ENCODE measurements around the gene MET. TPM values are rescaled to one million over a fixed set of nuclear protein-coding genes. Genes with fewer than 3 reads are reported as not detected.
"Not testable (repeated sequence)": the region's sequence is repeated elsewhere in the genome, so short reads cannot be mapped to it uniquely, and the experiment has no call there.

Gene MET
- total RNA-seq, 1 donor from 2014 or later = 3.2 TPM

GRCh38 chr7:116739307-116739706 is 67.3 kb downstream of the MET start:
- Mint-ChIP-seq H3K4me3 (no peak overlapping the region), H3K36me3 (ENCODE audit: low read depth) (no peaks in the 10 kb centered on the region), H3K4me1 (ENCODE audit: low read depth) (no peaks in the 10 kb centered on the region), H3K27me3 (ENCODE audit: insufficient read depth) (peaks cover 2% of the 10 kb centered on the region), H3K27ac (no peak overlapping the region), H3K9me3 (no peaks in the 10 kb centered on the region)
- intact Hi-C loops (cut with micrococcal nuclease) = no loop called here
- no peak for DNase-seq (ENCODE audit: low spot score)

GRCh38 chr7:116740231-116740630 is 68.2 kb downstream of the MET start:
- no peak for DNase-seq (ENCODE audit: low spot score)
- no peaks in the 10 kb centered on the region for H3K4me1 Mint-ChIP-seq (ENCODE audit: low read depth)
- H3K4me3 Mint-ChIP-seq = no peak overlapping the region
- intact Hi-C loops (cut with micrococcal nuclease) = no loop called here
- no peaks in the 10 kb centered on the region for H3K9me3 Mint-ChIP-seq
- peaks cover 2% of the 10 kb centered on the region for H3K27me3 Mint-ChIP-seq (ENCODE audit: insufficient read depth)
- no peak overlapping the region for H3K27ac Mint-ChIP-seq
- no peaks in the 10 kb centered on the region for H3K36me3 Mint-ChIP-seq (ENCODE audit: low read depth)

- intact Hi-C loops (cut with micrococcal nuclease) = no loop called here
- H3K27me3 Mint-ChIP-seq (ENCODE audit: insufficient read depth) = peaks cover 2% of the 10 kb centered on the region
- H3K4me1 Mint-ChIP-seq (ENCODE audit: low read depth) = no peaks in the 10 kb centered on the region
- no peak overlapping the region for H3K4me3 Mint-ChIP-seq
- H3K27ac Mint-ChIP-seq = no peak overlapping the region
- no peak for DNase-seq (ENCODE audit: low spot score)
- H3K9me3 Mint-ChIP-seq = no peaks in the 10 kb centered on the region
- no peaks in the 10 kb centered on the region for H3K36me3 Mint-ChIP-seq (ENCODE audit: low read depth)
Measured at GRCh38 chr7:116740755-116741462, 68.9 kb downstream of the MET start.

GRCh38 chr7:116741625-116742316 is 69.8 kb downstream of the MET start:
- H3K9me3 Mint-ChIP-seq = no peaks in the 10 kb centered on the region
- intact Hi-C loops (cut with micrococcal nuclease) = no loop called here
- peaks cover 2% of the 10 kb centered on the region for H3K27me3 Mint-ChIP-seq (ENCODE audit: insufficient read depth)
- H3K27ac Mint-ChIP-seq = no peak overlapping the region
- no peaks in the 10 kb centered on the region for H3K4me1 Mint-ChIP-seq (ENCODE audit: low read depth)
- H3K4me3 Mint-ChIP-seq = no peak overlapping the region
- no peaks in the 10 kb centered on the region for H3K36me3 Mint-ChIP-seq (ENCODE audit: low read depth)
- no peak for DNase-seq (ENCODE audit: low spot score)

- DNase-seq (ENCODE audit: low spot score) = no peak
- H3K4me3 Mint-ChIP-seq = no peak overlapping the region
- H3K27ac Mint-ChIP-seq = no peak overlapping the region
- intact Hi-C loops (cut with micrococcal nuclease) = no loop called here
- peaks cover 2% of the 10 kb centered on the region for H3K27me3 Mint-ChIP-seq (ENCODE audit: insufficient read depth)
- H3K36me3 Mint-ChIP-seq (ENCODE audit: low read depth) = no peaks in the 10 kb centered on the region
- peaks cover 4% of the 10 kb centered on the region for H3K9me3 Mint-ChIP-seq
- no peaks in the 10 kb centered on the region for H3K4me1 Mint-ChIP-seq (ENCODE audit: low read depth)
Measured at GRCh38 chr7:116742641-116743040, 70.6 kb downstream of the MET start.

GRCh38 chr7:116743835-116744234 is 71.8 kb downstream of the MET start:
- H3K27ac Mint-ChIP-seq; intact Hi-C loops (cut with micrococcal nuclease); H3K4me3 Mint-ChIP-seq; H3K36me3 Mint-ChIP-seq (ENCODE audit: low read depth); H3K27me3 Mint-ChIP-seq (ENCODE audit: insufficient read depth); DNase-seq (ENCODE audit: low spot score); H3K4me1 Mint-ChIP-seq (ENCODE audit: low read depth); H3K9me3 Mint-ChIP-seq: not testable (repeated sequence)

GRCh38 chr7:116746388-116746787 is 74.4 kb downstream of the MET start:
- H3K36me3 Mint-ChIP-seq (ENCODE audit: low read depth); H3K27ac Mint-ChIP-seq; intact Hi-C loops (cut with micrococcal nuclease); H3K4me3 Mint-ChIP-seq; H3K27me3 Mint-ChIP-seq (ENCODE audit: insufficient read depth); H3K9me3 Mint-ChIP-seq; DNase-seq (ENCODE audit: low spot score); H3K4me1 Mint-ChIP-seq (ENCODE audit: low read depth): not testable (repeated sequence)

- H3K4me3 Mint-ChIP-seq; H3K36me3 Mint-ChIP-seq (ENCODE audit: low read depth); H3K4me1 Mint-ChIP-seq (ENCODE audit: low read depth): not testable (repeated sequence)
Measured at GRCh38 chr7:116751070-116751469, 79.1 kb downstream of the MET start.

GRCh38 chr7:116752305-116753074 is 80.5 kb downstream of the MET start:
- Mint-ChIP-seq H3K4me3 (no peak overlapping the region), H3K36me3 (ENCODE audit: low read depth) (no peaks in the 10 kb centered on the region), H3K4me1 (ENCODE audit: low read depth) (no peaks in the 10 kb centered on the region), H3K9me3 (no peaks in the 10 kb centered on the region), H3K27ac (no peak overlapping the region), H3K27me3 (ENCODE audit: insufficient read depth) (peaks cover 4% of the 10 kb centered on the region)
- DNase-seq (ENCODE audit: low spot score) = no peak
- intact Hi-C loops (cut with micrococcal nuclease) = no loop called here

More at GRCh38 chr7:116751070-116751469, 79.1 kb downstream of the MET start:
- H3K27ac Mint-ChIP-seq; H3K27me3 Mint-ChIP-seq (ENCODE audit: insufficient read depth); DNase-seq (ENCODE audit: low spot score); intact Hi-C loops (cut with micrococcal nuclease); H3K9me3 Mint-ChIP-seq: not testable (repeated sequence)

GRCh38 chr7:116753130-116753529 is 81.1 kb downstream of the MET start:
- no peak overlapping the region for H3K4me3 Mint-ChIP-seq
- no peak for DNase-seq (ENCODE audit: low spot score)
- no peaks in the 10 kb centered on the region for H3K4me1 Mint-ChIP-seq (ENCODE audit: low read depth)
- no peak overlapping the region for H3K27ac Mint-ChIP-seq
- intact Hi-C loops (cut with micrococcal nuclease) = no loop called here
- H3K36me3 Mint-ChIP-seq (ENCODE audit: low read depth) = no peaks in the 10 kb centered on the region
- H3K9me3 Mint-ChIP-seq = no peaks in the 10 kb centered on the region
- peaks cover 4% of the 10 kb centered on the region for H3K27me3 Mint-ChIP-seq (ENCODE audit: insufficient read depth)

GRCh38 chr7:116754186-116754585 is 82.2 kb downstream of the MET start:
- Mint-ChIP-seq H3K4me1 (ENCODE audit: low read depth) (no peaks in the 10 kb centered on the region), H3K27ac (no peak overlapping the region), H3K27me3 (ENCODE audit: insufficient read depth) (peaks cover 4% of the 10 kb centered on the region), H3K36me3 (ENCODE audit: low read depth) (no peaks in the 10 kb centered on the region), H3K4me3 (no peak overlapping the region), H3K9me3 (no peaks in the 10 kb centered on the region)
- no peak for DNase-seq (ENCODE audit: low spot score)
- intact Hi-C loops (cut with micrococcal nuclease) = no loop called here

- Mint-ChIP-seq H3K36me3 (ENCODE audit: low read depth) (no peaks in the 10 kb centered on the region), H3K9me3 (no peaks in the 10 kb centered on the region)
Measured at GRCh38 chr7:116757283-116757682, 85.3 kb downstream of the MET start.

GRCh38 chr7:116759642-116760041 is 87.6 kb downstream of the MET start:
- H3K27ac Mint-ChIP-seq; H3K4me3 Mint-ChIP-seq; H3K27me3 Mint-ChIP-seq (ENCODE audit: insufficient read depth); intact Hi-C loops (cut with micrococcal nuclease); H3K4me1 Mint-ChIP-seq (ENCODE audit: low read depth); H3K36me3 Mint-ChIP-seq (ENCODE audit: low read depth); H3K9me3 Mint-ChIP-seq; DNase-seq (ENCODE audit: low spot score): not testable (repeated sequence)

More at GRCh38 chr7:116757283-116757682, 85.3 kb downstream of the MET start:
- H3K27ac Mint-ChIP-seq = no peak overlapping the region
- H3K4me1 Mint-ChIP-seq (ENCODE audit: low read depth) = no peaks in the 10 kb centered on the region
- no peak for DNase-seq (ENCODE audit: low spot score)
- intact Hi-C loops (cut with micrococcal nuclease) = no loop called here
- H3K4me3 Mint-ChIP-seq = no peak overlapping the region
- peaks cover 2% of the 10 kb centered on the region for H3K27me3 Mint-ChIP-seq (ENCODE audit: insufficient read depth)

Measured in activated T-helper 1 cell treated with anti-CD3 and anti-CD28 coated beads, Interleukin-12 subunit alpha, Interleukin-12 subunit beta, Interleukin-2, Interleukin-4 antibody, amounts not matched to agents 30 ng/mL and 10 ng/mL and 1 ng/mL, durations not matched to agents 14 hours and 24 hours and 36 hours (primary cell).